Karpas-422 (cell line): ENCODE results near the gene FHIT. TPM values are rescaled to one million over a fixed set of nuclear protein-coding genes. Genes with fewer than 3 reads are reported as not detected.

Experiments used
- DNase-seq: peaks from one replicate; pipeline ENCODE4 v3.0.0-alpha.2; 2015
- H2AFZ ChIP-seq: fragments of 200-600 bp; sonication (generic); 2 replicates; pipeline ENCODE4 v1.6.1; 2014; ENCODE audit warnings: antibody characterized with exemption, low read length, mixed read lengths
- H3K27ac ChIP-seq: fragments of 200-600 bp; sonication (generic); 2 replicates; pipeline ENCODE4 v1.5.1; 2014; ENCODE audit warnings: mild to moderate bottlenecking, low read length, moderate library complexity
- H3K27me3 ChIP-seq: fragments of 200-600 bp; sonication (generic); 2 replicates; pipeline ENCODE4 v1.6.1; 2014; ENCODE audit warnings: low read length, mixed read lengths
- H3K36me3 ChIP-seq: fragments of 200-600 bp; sonication (generic); 2 replicates; pipeline ENCODE4 v1.6.1; 2014; ENCODE audit warnings: low read length, mixed read lengths; ENCODE audit not compliant: insufficient read depth
- H3K4me1 ChIP-seq: fragments of 200-600 bp; sonication (generic); 2 replicates; pipeline ENCODE4 v1.6.1; 2014; ENCODE audit warnings: mild to moderate bottlenecking, low read length, mixed read lengths
- H3K4me2 ChIP-seq: fragments of 200-600 bp; sonication (generic); 2 replicates; pipeline ENCODE4 v1.6.1; 2014; ENCODE audit warnings: low read length, low read depth, mild to moderate bottlenecking; ENCODE audit not compliant: poor library complexity, severe bottlenecking
- H3K4me3 ChIP-seq: fragments of 200-600 bp; sonication (generic); 2 replicates; pipeline ENCODE4 v1.5.1; 2014; ENCODE audit warnings: mild to moderate bottlenecking, antibody characterized with exemption, low read length, mixed read lengths
- H3K79me2 ChIP-seq: fragments of 200-600 bp; sonication (generic); 2 replicates; pipeline ENCODE4 v1.6.1; 2014; ENCODE audit warnings: mild to moderate bottlenecking, low read length, mixed read lengths
- H3K9ac ChIP-seq: fragments of 200-600 bp; sonication (generic); 2 replicates; pipeline ENCODE4 v1.6.0; 2014; ENCODE audit warnings: low read length
- H3K9me2 ChIP-seq: fragments of 200-600 bp; sonication (generic), shearing (Covaris generic); replicated peaks from 2 replicates; pipeline ENCODE4 v1.6.0; 2014; ENCODE audit warnings: mild to moderate bottlenecking, low read length, moderate library complexity; ENCODE audit not compliant: insufficient read depth
- H3K9me3 ChIP-seq: fragments of 300-700, 200-600 bp; sonication (generic); 2 replicates; pipeline ENCODE4 v1.6.1; 2014; ENCODE audit warnings: low read length, mixed read lengths
- H4K20me1 ChIP-seq: fragments of 200-600 bp; sonication (generic); 2 replicates; pipeline ENCODE4 v1.6.1; 2014; ENCODE audit warnings: mild to moderate bottlenecking, antibody characterized with exemption, low read length, low read depth; ENCODE audit not compliant: insufficient read depth
- total RNA-seq: library from RNA; depleted of rRNA; stranded (reverse); fragments of >200 nt; shearing (Covaris generic); gene quantifications from 2 replicates; pipeline ENCODE4 v1.2.3, GENCODE V29; 2014; ENCODE audit warnings: low replicate concordance

Gene FHIT
- total RNA-seq, 1 experiment from 2014 or later = not detected

DNA sequence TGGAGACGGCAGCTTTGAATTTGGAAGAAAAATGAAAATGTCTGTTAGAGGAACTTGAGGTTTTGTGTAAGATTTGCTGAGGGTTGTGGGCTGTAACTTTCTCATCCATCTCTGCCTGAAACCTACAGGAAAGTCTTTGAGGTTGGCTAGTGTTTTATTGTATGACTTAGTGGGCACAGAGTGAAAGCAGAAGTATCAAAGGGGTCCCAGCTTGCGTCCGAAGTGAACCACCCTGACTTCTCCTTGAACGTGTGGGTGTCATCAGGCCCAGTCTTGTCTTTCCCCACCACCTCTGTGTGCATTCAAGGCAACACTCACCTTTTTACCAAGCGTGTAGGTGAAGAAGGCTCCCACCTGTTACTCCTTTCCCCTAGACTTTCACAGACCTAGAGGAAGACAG is 1519.3 kb downstream of the FHIT start:
- Histone ChIP-seq H4K20me1 (no peaks in the 10 kb centered on the region), H3K9me2 (no peaks in the 10 kb centered on the region), H3K79me2 (no peaks in the 10 kb centered on the region), H2AFZ (no peak overlapping the region), H3K4me1 (no peaks in the 10 kb centered on the region), H3K36me3 (no peaks in the 10 kb centered on the region), H3K27me3 (no peaks in the 10 kb centered on the region), H3K4me2 (no peak overlapping the region), H3K27ac (no peak overlapping the region), H3K9ac (no peak overlapping the region), H3K4me3 (no peak overlapping the region), H3K9me3 (peaks cover 6% of the 10 kb centered on the region; the same call in 1 of the 2 replicates)
- no peak for DNase-seq

DNA sequence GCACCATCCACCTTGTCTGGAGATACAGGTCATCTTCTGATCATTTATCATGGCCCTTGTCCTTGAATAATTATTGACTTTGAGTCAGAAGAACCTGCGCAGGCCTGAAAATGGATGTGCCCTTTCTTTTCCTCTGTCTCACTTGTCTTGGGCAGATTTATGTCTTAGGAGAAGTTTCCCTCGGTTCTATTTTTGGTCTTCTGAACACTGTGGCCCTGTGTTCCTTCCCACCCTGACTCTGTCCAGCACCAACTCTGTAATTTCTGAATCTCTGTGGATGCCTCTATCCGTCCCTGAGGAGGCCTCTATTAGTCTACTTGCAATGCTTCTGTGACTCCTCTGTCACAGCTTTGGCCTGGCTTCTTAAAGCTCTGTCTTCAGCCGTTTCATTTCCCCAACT is 1520.7 kb downstream of the FHIT start:
- H3K27ac ChIP-seq = no peak overlapping the region
- H3K9me2 ChIP-seq = no peaks in the 10 kb centered on the region
- H4K20me1 ChIP-seq = no peaks in the 10 kb centered on the region
- no peak overlapping the region for H3K4me2 ChIP-seq
- H3K4me1 ChIP-seq = no peaks in the 10 kb centered on the region
- H3K9me3 ChIP-seq = peaks cover 6% of the 10 kb centered on the region; the same call in 1 of the 2 replicates
- H3K79me2 ChIP-seq = no peaks in the 10 kb centered on the region
- H2AFZ ChIP-seq = no peak overlapping the region
- DNase-seq = no peak
- no peaks in the 10 kb centered on the region for H3K27me3 ChIP-seq
- no peak overlapping the region for H3K4me3 ChIP-seq
- H3K9ac ChIP-seq = no peak overlapping the region
- H3K36me3 ChIP-seq = no peaks in the 10 kb centered on the region

GRCh38 chr3:59728587-59728908 is 1522.7 kb downstream of the FHIT start:
- H4K20me1 ChIP-seq = no peaks in the 10 kb centered on the region
- DNase-seq = no peak
- H3K9me2 ChIP-seq = no peaks in the 10 kb centered on the region
- no peak overlapping the region for H3K27ac ChIP-seq
- H3K9me3 ChIP-seq = 0 out of 2 replicates have a peak, but pooled peaks cover 3% of the 10 kb centered on the region
- H2AFZ ChIP-seq = no peak overlapping the region
- H3K4me2 ChIP-seq = no peak overlapping the region
- no peak overlapping the region for H3K9ac ChIP-seq
- no peaks in the 10 kb centered on the region for H3K27me3 ChIP-seq
- no peaks in the 10 kb centered on the region for H3K36me3 ChIP-seq
- no peaks in the 10 kb centered on the region for H3K4me1 ChIP-seq
- no peak overlapping the region for H3K4me3 ChIP-seq
- no peaks in the 10 kb centered on the region for H3K79me2 ChIP-seq

GRCh38 chr3:59727902-59728586 is 1523.2 kb downstream of the FHIT start:
- DNase-seq = no peak
- Histone ChIP-seq H3K4me1 (no peaks in the 10 kb centered on the region), H2AFZ (no peak overlapping the region), H3K4me2 (no peak overlapping the region), H3K27me3 (no peaks in the 10 kb centered on the region), H3K9me2 (no peaks in the 10 kb centered on the region), H3K9me3 (0 out of 2 replicates have a peak, but pooled peaks cover 3% of the 10 kb centered on the region), H3K9ac (no peak overlapping the region), H3K79me2 (no peaks in the 10 kb centered on the region), H3K36me3 (no peaks in the 10 kb centered on the region), H4K20me1 (no peaks in the 10 kb centered on the region), H3K4me3 (no peak overlapping the region), H3K27ac (no peak overlapping the region)

GRCh38 chr3:59726279-59726678 is 1525.0 kb downstream of the FHIT start:
- no peaks in the 10 kb centered on the region for H3K36me3 ChIP-seq
- no peaks in the 10 kb centered on the region for H3K4me1 ChIP-seq
- H4K20me1 ChIP-seq = no peaks in the 10 kb centered on the region
- H3K9ac ChIP-seq = no peak overlapping the region
- no peak overlapping the region for H2AFZ ChIP-seq
- H3K79me2 ChIP-seq = no peaks in the 10 kb centered on the region
- no peaks in the 10 kb centered on the region for H3K27me3 ChIP-seq
- no peak for DNase-seq
- H3K9me3 ChIP-seq = 0 out of 2 replicates have a peak, but pooled peaks cover 3% of the 10 kb centered on the region
- no peak overlapping the region for H3K4me2 ChIP-seq
- H3K9me2 ChIP-seq = no peaks in the 10 kb centered on the region
- H3K27ac ChIP-seq = no peak overlapping the region
- no peak overlapping the region for H3K4me3 ChIP-seq

DNA sequence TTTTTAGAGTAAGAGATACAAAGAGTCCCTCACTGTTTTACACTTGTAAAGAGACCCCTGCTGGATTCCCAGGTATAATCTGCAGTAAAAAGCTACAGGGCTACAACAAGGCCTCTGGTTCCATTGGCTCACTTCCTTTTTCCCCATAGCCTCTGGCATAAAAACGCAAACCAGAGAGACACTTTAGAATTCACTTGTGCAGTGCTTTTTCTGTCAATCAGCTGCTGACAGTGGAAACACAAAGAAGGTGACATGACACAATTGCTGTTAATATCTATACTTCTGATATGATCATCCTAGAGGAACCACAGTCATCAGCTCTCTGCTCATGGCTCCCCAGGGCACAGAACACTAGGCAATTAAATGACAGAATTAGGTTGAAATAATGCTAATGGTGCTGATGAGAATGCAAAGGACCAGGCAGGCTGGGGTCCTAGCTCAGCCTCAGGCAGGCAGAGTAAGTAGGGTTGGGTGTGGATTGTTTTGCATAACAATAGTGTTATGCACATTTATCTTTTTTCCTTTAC is 1533.5 kb downstream of the FHIT start:
- H4K20me1 ChIP-seq = no peaks in the 10 kb centered on the region
- no peaks in the 10 kb centered on the region for H3K9me3 ChIP-seq
- H3K27me3 ChIP-seq = no peaks in the 10 kb centered on the region
- no peaks in the 10 kb centered on the region for H3K4me1 ChIP-seq
- H3K4me3 ChIP-seq = no peak overlapping the region
- H3K4me2 ChIP-seq = no peak overlapping the region
- H3K9ac ChIP-seq = no peak overlapping the region
- H3K27ac ChIP-seq = no peak overlapping the region
- no peaks in the 10 kb centered on the region for H3K36me3 ChIP-seq
- no peaks in the 10 kb centered on the region for H3K79me2 ChIP-seq
- no peaks in the 10 kb centered on the region for H3K9me2 ChIP-seq
- no peak overlapping the region for H2AFZ ChIP-seq
- DNase-seq = no peak

DNA sequence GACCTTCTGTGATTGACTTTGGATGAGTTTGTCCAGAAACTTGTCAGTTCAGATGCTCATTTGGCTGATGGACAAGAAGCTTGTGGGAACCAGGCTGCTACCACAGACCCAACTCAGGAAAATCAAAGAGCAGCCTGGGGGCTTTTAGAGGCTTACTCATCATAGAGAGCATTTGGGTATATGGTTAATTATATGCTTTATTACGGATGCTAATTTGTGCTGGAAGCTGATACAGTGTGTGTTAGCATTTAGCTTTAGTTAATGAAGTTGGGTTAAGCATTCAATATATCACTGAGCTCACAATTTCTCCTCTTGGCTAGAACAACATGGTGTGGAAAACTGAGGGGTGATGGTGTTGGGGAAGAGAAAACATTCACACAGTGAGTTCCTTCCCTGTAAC is 1537.2 kb downstream of the FHIT start:
- no peaks in the 10 kb centered on the region for H3K36me3 ChIP-seq
- no peaks in the 10 kb centered on the region for H3K4me1 ChIP-seq
- DNase-seq = no peak

GRCh38 chr3:59710554-59710953 is 1540.7 kb downstream of the FHIT start:
- H2AFZ ChIP-seq = no peak overlapping the region
- H3K4me1 ChIP-seq = no peaks in the 10 kb centered on the region
- H4K20me1 ChIP-seq = no peaks in the 10 kb centered on the region
- H3K9me3 ChIP-seq = no peaks in the 10 kb centered on the region
- no peak overlapping the region for H3K27ac ChIP-seq
- DNase-seq = no peak
- H3K9ac ChIP-seq = no peak overlapping the region
- H3K27me3 ChIP-seq = no peaks in the 10 kb centered on the region
- no peaks in the 10 kb centered on the region for H3K79me2 ChIP-seq
- no peak overlapping the region for H3K4me2 ChIP-seq
- H3K9me2 ChIP-seq = no peaks in the 10 kb centered on the region
- H3K4me3 ChIP-seq = no peak overlapping the region
- H3K36me3 ChIP-seq = no peaks in the 10 kb centered on the region

More for the DNA sequence above, 1537.2 kb downstream of the FHIT start:
- Histone ChIP-seq H2AFZ (no peak overlapping the region), H4K20me1 (no peaks in the 10 kb centered on the region), H3K27ac (no peak overlapping the region), H3K9me2 (no peaks in the 10 kb centered on the region), H3K27me3 (no peaks in the 10 kb centered on the region), H3K4me3 (no peak overlapping the region), H3K9ac (no peak overlapping the region), H3K79me2 (no peaks in the 10 kb centered on the region), H3K9me3 (no peaks in the 10 kb centered on the region), H3K4me2 (no peak overlapping the region)
